SK-N-SH (cell line): ENCODE measurements around the gene MMP24OS. TPM values are rescaled to one million over a fixed set of nuclear protein-coding genes. Genes with fewer than 3 reads are reported as not detected.

Source experiments
- CTCF ChIA-PET: fragments of 300-600, 350-600 bp; formaldehyde crosslinking; extraction: SDS; loops from one replicate; lab custom pipeline; 2021; lab: Yijun Ruan, JAX
- POLR2A ChIA-PET: fragments of 350-600 bp; sonication (Branson Sonifier 250); formaldehyde crosslinking; extraction: SDS; loops from one replicate; lab custom pipeline; 2020; ENCODE audit warnings: antibody characterized with exemption, inconsistent platforms; lab: Yijun Ruan, JAX
- DNase-seq: peaks from one replicate; pipeline ENCODE4 v3.0.0; 2012
- H2AFZ ChIP-seq: fragments of 200-600 bp; sonication (generic); 2 replicates; pipeline ENCODE4 v1.8.1; 2016; ENCODE audit warnings: antibody characterized with exemption, mild to moderate bottlenecking, low read depth
- H3F3A ChIP-seq: fragments of 200-600 bp; sonication (generic); replicated peaks from 2 replicates; pipeline ENCODE3; 2016; ENCODE audit warnings: antibody characterized with exemption, mild to moderate bottlenecking; ENCODE audit not compliant: insufficient read depth
- H3K27ac ChIP-seq, 2 experiments: fragments of 200-500 bp in 1 of 2; fragments of 200-600 bp in 1 of 2; sonication (Bioruptor generic) in 1 of 2; sonication (generic), shearing (Covaris generic) in 1 of 2; 2 replicates each; pipeline versions ENCODE4 v1.5.1 to v1.6.1; 2014 to 2016; ENCODE audit warnings: low read depth in 2 of 2, inconsistent platforms in 1 of 2, low read length in 1 of 2, mild to moderate bottlenecking in 1 of 2, mixed read lengths in 1 of 2
- H3K27me3 ChIP-seq: fragments of 200-600 bp; sonication (generic), shearing (Covaris generic); 2 replicates; pipeline ENCODE4 v1.6.1; 2016; ENCODE audit warnings: mixed run types; ENCODE audit not compliant: insufficient read depth
- H3K36me3 ChIP-seq, 2 experiments: fragments of 200-500 bp in 1 of 2; fragments of 200-600 bp in 1 of 2; sonication (Bioruptor generic) in 1 of 2; sonication (generic) in 1 of 2; replicated peaks in 1 of 2; 2 replicates each; pipeline versions ENCODE3 to v1.5.1; 2014 to 2016; ENCODE audit warnings: low read length in 1 of 2, mild to moderate bottlenecking in 1 of 2; ENCODE audit not compliant: insufficient read depth in 2 of 2, control insufficient read depth in 1 of 2
- H3K4me1 ChIP-seq, 2 experiments: fragments of 200-500 bp in 1 of 2; fragments of 200-600 bp in 1 of 2; sonication (Bioruptor generic) in 1 of 2; sonication (generic), shearing (Covaris generic) in 1 of 2; 2 replicates each; pipeline versions ENCODE4 v1.5.1 to v1.6.1; 2014 to 2016; ENCODE audit warnings: low read depth in 1 of 2, low read length in 1 of 2, mixed run types in 1 of 2; ENCODE audit not compliant: insufficient read depth in 2 of 2, control insufficient read depth in 1 of 2
- H3K4me2 ChIP-seq: fragments of 200-600 bp; sonication (generic), shearing (Covaris generic); 2 replicates; pipeline ENCODE4 v1.6.1; 2017; ENCODE audit warnings: mixed run types
- H3K4me3 ChIP-seq, 2 experiments: fragments of 200-500 bp in 1 of 2; fragments of 200-600 bp in 1 of 2; sonication (Bioruptor generic) in 1 of 2; sonication (generic), shearing (Covaris generic) in 1 of 2; 2 replicates each; pipeline versions ENCODE4 v1.5.1 to v1.8.1; 2014 to 2016; ENCODE audit warnings: low read depth in 2 of 2, inconsistent platforms in 1 of 2, low read length in 1 of 2, mild to moderate bottlenecking in 1 of 2, mixed read lengths in 1 of 2, moderate library complexity in 1 of 2
- H3K79me2 ChIP-seq: fragments of 200-600 bp; sonication (generic); 2 replicates; pipeline ENCODE4 v1.8.1; 2017; ENCODE audit warnings: mild to moderate bottlenecking; ENCODE audit not compliant: insufficient read depth
- H3K9ac ChIP-seq: fragments of 200-600 bp; sonication (generic); 2 replicates; pipeline ENCODE4 v1.6.1; 2017; ENCODE audit warnings: mixed run types
- H3K9me2 ChIP-seq: fragments of 200-600 bp; sonication (generic); 2 replicates; pipeline ENCODE4 v1.6.1; 2017; ENCODE audit warnings: mixed run types
- H3K9me3 ChIP-seq: fragments of 200-600 bp; sonication (generic); 2 replicates; pipeline ENCODE4 v1.6.1; 2017; ENCODE audit warnings: mixed run types, mild to moderate bottlenecking, moderate library complexity
- H4K20me1 ChIP-seq: fragments of 200-600 bp; sonication (generic); 2 replicates; pipeline ENCODE4 v1.6.1; 2017; ENCODE audit warnings: mild to moderate bottlenecking, mixed run types; ENCODE audit not compliant: insufficient read depth
- ELF1 ChIP-seq: IDR thresholded peaks from 2 replicates; pipeline ENCODE4 v1.4.0; 2012
- FOSL2 ChIP-seq: IDR thresholded peaks from 2 replicates; pipeline ENCODE4 v1.4.0; 2012; ENCODE audit warnings: low read depth, mild to moderate bottlenecking, moderate library complexity, borderline replicate concordance
- FOXM1 ChIP-seq: IDR thresholded peaks from 2 replicates; pipeline ENCODE4 v1.4.0; 2012; ENCODE audit warnings: low read depth, mild to moderate bottlenecking
- PBX3 ChIP-seq: IDR thresholded peaks from 2 replicates; pipeline ENCODE4; 2012
- RAD21 ChIP-seq: IDR thresholded peaks from 2 replicates; pipeline ENCODE4 v1.6.1; 2012; ENCODE audit warnings: mild to moderate bottlenecking, low read length
- REST ChIP-seq: IDR thresholded peaks from 2 replicates; pipeline ENCODE4 v1.6.1; 2012; ENCODE audit warnings: mild to moderate bottlenecking, low read depth, low read length, moderate library complexity
- TCF12 ChIP-seq: IDR thresholded peaks from 2 replicates; pipeline ENCODE4 v1.4.0; 2012
- TEAD4 ChIP-seq: IDR thresholded peaks from 2 replicates; pipeline ENCODE4 v1.4.0; 2012; ENCODE audit warnings: mild to moderate bottlenecking, borderline replicate concordance; ENCODE audit not compliant: insufficient read depth
- USF1 ChIP-seq: IDR thresholded peaks from 2 replicates; pipeline ENCODE4 v1.4.0; 2012; ENCODE audit warnings: low read depth, borderline replicate concordance
- whole genome bisulfite sequencing: methylation state at CpG from one replicate; pipeline ENCODE4 v1.1.6; 2017; ENCODE audit warnings: low lambda C conversion rate; 5-methylcytosine and 5-hydroxymethylcytosine counted together
- polyA plus RNA-seq, 3 experiments: library from polyadenylated mRNA; depleted of rRNA; stranded (reverse); fragments of >200 nt; gene quantifications; 2 replicates each; pipeline ENCODE4 v1.2.3, GENCODE V29; 2012

MMP24OS gene
- polyA plus RNA-seq, 1 of the 3 experiments (the other 2 are of a cell fraction) = 53.1 TPM

- Histone ChIP-seq H3K27me3 (no peaks in the 10 kb centered on the region), H3K9me2 (no peaks in the 10 kb centered on the region), H3K4me1 (peaks cover 22 to 45% of the 10 kb centered on the region in 2 experiments; a peak in 3 of 4 replicates), H3K27ac (peak overlapping the region in 1 of 2 experiments; percentile 97; a peak in 2 of 4 replicates), H3K4me3 (no peak overlapping the region), H3K36me3 (no peaks in the 10 kb centered on the region), H3K4me2 (peak overlapping the region; percentile 8; the same call in 1 of the 2 replicates), H3K9me3 (no peaks in the 10 kb centered on the region), H3K79me2 (no peaks in the 10 kb centered on the region), H4K20me1 (no peaks in the 10 kb centered on the region), H3F3A (peaks cover 30% of the 10 kb centered on the region), H2AFZ (no peak overlapping the region), H3K9ac (peak overlapping the region; percentile 30; the same call in 1 of the 2 replicates)
- CTCF ChIA-PET = interaction anchor here (0.6 to 16.5 kb wide), 21 partner anchors 7 to 152 kb away, joined by 3 to 323 read pairs (median 8); partner anchors contain the start of genes CEP250, EIF6 and GDF5
- POLR2A ChIA-PET = interaction anchor here (0.6 to 2.5 kb wide), 2 partner anchors 137 to 152 kb away, joined by 5 to 6 read pairs; partner anchors contain the start of gene CEP250
- TF ChIP-seq TEAD4 (no peak), FOXM1 (no peak), FOSL2 (peak; percentile 54; the same call in 1 of the 2 replicates), ELF1 (0 out of 2 replicates have a peak, but pooled peaks have one; percentile 13), RAD21 (no peak), PBX3 (peak; percentile 23; the same call in 1 of the 2 replicates), REST (no peak), USF1 (no peak), TCF12 (peak; percentile 27; the same call in 1 of the 2 replicates)
- no peak for DNase-seq
- WGBS = 53% methylated on average over 5 of the region's 6 CpGs
Measured at GRCh38 chr20:35302421-35303335, 24.8 kb upstream of the MMP24OS start.
